Stimulated activated CD8-positive, alpha-beta memory T cell treated with anti-CD3 and anti-CD28 coated beads, Interleukin-15, amount 100 ng/mL, for 24 hours (primary cell): ENCODE data around the gene HPCAL1.
"Not testable (repeated sequence)": the region's sequence is repeated elsewhere in the genome, so short reads cannot be mapped to it uniquely, and the experiment has no call there.

Experiments used
- DNase-seq: peaks from one replicate; pipeline ENCODE4 v3.0.0-alpha.2; 2020; ENCODE audit warnings: low read depth

Gene HPCAL1

DNA sequence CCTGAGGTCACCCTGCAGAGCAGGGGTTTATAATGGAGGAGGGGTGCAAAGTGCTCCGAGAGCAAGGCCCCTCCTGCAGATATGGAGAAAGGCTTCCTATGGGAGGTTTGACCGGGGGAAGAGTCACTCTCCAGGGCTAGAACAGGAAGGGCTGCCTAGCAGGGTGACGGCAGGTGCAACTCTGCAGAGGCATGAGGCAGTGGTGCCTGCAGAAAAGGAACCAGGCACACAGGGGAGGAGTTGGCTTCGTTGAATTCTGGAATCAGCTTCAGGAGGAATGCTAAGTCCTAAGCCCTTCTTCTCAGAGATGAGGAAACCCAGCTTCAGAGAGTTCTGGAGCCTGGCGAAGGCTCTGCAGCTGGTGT, 17.5 kb upstream of the HPCAL1 start:
- DNase-seq: no peak

DNA sequence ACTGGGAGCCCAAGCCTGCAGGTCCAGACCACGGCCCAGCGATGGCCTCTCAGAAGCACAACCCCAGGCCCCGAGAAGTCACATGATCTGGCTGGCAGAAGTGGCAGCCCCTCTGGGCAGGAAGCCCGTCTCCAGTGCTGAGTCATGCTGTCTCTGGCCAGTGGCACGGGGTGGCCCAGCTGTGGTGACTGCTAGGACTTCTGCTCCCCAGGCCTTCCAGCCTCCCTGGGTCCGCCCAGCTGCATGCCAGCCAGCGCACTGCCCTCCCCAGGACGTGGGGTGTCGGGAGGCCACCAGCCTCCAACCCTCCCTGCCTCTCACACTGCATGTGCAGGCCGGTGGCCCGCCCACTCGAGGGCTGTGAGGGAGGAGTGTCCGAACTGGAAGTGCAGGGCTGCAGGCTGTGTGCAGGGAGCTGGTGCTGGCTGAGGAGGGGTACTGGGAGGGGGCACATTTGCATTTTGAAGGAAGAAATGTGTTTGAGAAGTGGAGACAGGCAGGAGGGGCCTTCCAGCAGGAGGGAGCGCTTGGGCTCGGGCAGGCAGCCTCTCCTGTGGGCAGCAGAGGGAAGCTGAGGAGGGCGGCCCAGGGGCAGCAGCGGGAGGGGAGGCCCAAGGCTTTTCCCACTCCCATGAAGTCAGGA, 17.0 kb upstream of the HPCAL1 start:
- no peak for DNase-seq

DNA sequence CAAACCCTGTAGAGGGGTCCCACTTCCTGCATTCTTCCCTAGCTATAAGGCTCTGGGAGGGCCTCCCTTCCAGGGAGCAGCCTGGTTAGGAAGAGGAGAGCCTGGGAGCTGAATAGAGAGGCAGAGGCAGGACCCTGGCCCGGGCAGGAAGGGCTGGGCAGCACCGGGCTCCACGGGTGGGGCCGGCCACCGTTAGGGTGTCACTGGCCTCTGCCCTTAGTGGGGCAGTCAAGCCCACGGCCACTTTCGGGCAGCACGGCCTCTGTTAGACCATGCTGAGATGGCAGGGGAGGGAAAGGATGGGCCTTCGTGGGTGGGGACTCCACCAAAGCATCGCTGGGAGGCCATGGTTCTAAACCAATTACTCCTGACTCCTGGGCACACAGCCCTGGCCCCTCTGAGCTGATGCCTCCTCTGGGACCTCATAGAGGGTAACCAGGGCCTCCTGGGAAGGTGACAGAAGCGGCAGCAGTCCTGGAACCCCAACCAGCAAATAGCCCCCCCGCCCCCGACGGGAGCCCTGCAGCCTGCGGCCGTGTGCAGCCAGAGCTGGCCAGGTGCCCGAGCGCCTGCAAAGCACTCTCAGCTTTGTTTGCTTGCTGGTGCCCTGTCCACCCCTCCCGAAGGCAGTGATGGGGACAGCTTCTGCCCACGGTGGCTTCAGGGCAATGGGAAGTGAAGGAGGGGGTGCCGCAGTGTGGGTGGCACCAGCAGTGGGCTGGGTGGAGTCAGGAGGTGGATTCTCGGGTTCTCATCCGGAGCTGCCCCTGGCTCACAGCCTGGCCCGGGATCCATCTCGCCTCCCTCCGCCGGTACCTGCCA, 16.3 kb upstream of the HPCAL1 start:
- DNase-seq: no peak

DNA sequence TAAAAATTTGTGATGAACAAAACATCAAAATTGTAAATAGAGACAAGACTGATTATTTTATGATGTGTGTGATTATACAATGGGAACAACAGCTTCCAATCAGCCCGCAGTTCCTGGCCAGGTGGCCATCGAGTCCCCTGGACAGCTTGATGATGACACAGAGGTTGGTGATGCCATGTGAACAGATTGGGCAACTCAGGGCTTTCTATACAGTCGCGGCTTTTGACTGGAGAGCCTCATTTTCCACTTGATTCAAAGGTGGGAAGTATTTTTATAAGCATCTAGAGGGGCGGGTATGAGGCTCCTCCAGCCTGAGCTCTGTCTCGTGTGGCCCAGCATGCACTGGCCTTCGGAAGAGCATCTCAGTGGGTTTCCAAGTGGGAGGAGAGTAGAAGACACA, 14.9 kb upstream of the HPCAL1 start:
- DNase-seq: no peak

DNA sequence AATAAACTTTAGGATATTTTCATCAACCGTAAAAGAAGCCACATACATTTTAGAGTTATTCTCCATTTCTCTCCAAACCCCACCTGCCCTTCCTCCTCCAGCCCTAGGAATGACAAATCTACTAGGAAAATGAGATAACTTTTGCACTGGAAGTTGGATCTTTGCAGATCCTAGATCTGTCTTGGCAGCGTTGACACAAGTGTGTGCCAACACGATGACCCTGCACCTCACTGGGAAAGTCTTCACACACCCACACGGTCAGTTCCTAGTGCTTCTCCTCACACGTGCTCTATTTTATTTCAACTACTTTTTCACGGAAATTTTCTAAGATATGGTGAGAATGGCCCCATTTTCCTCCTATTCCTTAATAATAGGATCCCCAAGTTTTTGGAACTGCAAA, 14.1 kb upstream of the HPCAL1 start:
- no peak for DNase-seq

DNA sequence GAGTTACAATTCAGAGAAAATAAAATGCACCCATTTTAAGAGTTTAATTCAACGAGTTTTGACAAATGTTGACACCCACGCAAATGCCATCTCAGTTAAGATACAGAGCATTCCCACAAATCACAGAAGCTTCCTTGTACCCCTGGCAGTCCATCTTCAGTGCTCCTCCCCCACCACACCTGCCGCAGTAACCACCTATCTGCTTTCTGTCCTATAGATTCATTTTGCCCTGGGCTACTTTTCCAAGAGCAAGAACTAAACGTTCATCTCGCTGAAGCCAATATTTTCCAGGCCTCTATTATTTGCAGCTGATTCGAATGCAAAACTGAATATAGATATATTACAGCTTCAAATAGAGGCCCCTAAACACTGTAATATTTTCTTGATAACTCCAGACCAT, 13.4 kb upstream of the HPCAL1 start:
- no peak for DNase-seq

DNA sequence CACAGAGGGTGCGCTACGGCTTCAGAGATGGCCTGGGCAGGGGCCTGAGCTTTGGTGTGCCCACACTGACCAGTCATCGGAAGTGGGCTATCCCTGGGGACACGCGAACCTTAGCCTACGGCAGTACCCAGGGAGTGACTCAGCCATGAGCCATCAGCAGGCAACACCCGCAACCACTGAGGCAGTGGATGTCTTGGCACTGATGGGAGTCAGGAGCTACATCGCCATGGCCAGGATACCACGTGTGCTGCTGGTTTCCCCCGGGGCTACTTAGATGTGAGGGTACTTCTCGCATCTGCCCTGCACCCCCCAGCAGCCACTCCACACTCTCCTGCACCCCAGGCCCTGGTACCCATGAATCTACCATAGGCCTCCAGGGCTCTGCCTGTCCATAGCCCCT, 12.8 kb upstream of the HPCAL1 start:
- DNase-seq: no peak

DNA sequence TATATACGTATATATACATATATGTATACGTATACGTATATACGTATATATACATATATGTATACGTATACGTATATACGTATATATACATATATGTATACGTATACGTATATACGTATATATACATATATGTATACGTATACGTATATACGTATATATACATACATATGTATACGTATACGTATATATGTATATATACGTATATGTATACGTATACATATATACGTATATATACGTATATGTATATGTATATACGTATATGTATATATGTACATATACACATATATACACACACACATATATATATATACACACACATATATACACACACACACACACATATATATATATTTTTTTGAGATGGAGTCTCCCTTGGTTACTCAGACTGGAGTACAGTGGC, 11.3 kb upstream of the HPCAL1 start:
- not testable (repeated sequence) for DNase-seq

DNA sequence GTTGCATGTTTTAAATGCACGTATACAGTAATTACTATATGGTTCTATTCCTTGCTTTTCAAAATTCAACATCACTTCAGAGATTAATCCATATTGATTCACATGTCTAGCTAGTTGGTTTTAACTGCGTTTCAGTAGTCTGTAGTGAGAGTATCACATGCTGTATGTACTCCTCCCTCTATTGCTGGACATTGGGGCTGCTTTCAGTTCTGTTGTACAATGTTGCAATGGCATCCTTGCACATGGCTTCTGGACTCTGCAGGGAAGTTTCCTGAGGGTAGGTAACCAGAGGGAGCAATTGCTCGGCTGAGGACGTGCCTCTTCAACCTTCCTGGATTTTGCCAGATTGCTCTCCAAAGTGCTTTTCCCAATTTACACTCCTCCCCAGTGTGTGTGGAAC, 10.7 kb upstream of the HPCAL1 start:
- no peak for DNase-seq

DNA sequence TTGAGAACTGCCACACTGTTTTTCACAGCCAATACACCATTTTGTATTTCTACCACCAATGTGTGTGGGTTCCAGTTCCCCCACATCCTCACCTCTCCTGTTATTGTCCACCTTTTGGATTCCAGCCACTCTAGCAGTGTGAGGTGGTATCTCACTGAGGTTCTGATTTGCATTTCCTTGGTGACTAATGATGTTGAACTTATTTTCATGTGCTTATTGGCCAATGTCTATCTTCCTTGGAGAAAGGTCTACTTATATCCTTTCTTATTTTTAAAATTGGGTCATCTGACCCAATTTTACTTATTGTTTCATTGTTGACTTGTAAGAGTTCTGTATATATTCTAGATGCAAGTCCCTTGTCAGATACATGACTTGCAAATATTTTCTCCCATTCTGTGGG, 9.1 kb upstream of the HPCAL1 start:
- no peak for DNase-seq

DNA sequence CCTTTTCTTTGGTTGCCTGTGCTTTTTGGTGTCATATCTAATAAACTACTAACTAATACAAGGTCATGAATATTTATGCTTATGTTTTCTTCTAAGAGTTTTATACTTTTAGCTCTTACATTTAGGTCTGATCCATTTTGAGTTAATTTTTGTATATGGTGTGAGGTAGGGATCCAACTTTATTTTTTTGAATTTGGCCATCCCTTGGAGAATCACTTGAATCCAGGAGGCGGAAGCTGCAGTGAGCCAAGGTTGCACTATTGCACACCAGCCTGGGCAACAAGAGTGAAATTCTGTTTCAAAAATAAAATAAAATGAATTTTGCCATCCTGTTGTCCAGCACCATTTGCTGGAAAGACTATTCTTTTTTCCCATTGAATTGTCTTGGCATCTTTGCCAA, 8.6 kb upstream of the HPCAL1 start:
- DNase-seq: no peak

DNA sequence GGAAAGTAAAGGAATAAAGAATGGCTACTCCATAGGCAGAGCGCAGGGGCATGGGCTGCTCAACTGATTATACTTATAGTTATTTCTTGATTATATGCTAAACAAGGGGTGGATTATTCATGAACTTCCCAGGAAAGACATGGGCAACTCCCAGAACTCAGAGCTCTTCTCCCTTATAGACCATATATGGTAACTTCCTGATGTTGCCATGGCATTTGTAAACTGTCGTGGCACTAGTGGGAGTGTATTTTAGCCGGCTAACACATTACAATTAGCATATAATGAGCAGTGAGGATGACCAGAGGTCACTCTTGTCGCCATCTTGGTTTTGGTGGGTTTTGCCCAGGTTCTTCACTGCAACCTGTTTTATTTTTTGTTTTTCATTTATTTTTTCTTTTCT, 7.1 kb upstream of the HPCAL1 start:
- DNase-seq: not testable (repeated sequence)

DNA sequence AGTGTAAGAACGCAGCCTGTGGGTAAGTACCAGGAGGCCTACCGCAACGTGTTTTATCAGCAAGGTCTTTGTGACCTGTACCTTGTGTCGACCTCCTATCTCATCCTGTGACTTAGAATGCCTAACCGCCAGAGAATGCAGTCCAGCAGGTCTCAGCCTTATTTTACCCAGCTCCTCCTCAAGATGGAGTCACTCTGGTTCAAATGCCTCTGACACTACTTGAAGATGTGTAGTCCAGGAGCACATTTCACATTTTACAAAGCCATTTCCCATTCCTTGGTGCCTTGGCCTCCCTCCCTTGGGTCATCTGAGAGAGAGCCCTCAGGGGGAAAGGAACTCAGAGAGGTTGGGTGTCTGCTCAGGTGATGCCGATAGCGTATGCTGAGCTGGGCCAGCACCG, 6.6 kb upstream of the HPCAL1 start:
- DNase-seq: no peak

DNA sequence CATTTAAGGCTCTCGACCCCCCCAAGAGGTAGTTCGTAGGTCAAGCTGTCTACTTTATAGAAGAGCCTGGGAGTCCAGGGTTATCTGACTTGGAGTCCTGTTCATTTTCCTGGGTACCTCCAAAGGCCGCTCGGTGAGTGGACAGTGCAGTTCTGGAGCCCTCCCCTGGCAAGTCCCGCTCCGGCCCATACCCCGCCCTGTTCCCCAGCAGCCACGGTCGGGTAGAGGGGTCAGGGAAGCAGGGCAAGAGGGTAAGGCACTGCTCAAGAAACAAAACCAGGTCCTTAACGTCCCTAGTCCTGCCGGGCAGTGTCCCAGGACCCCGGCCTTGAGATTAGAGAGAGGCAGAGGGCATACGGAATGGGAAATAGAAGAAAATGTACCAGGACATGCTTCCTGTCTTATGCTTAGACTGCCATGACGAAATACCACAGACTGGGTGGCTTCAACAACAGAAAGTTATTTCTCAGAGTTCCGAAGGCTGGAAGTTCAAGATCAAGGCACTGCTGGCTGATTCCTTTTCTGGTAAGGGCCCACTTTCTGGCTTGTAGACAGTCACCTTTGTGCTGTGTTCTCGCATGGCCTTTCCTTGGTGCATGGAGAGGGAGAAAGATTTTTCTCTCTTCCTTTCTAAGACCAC, 5.4 kb upstream of the HPCAL1 start:
- DNase-seq: no peak

DNA sequence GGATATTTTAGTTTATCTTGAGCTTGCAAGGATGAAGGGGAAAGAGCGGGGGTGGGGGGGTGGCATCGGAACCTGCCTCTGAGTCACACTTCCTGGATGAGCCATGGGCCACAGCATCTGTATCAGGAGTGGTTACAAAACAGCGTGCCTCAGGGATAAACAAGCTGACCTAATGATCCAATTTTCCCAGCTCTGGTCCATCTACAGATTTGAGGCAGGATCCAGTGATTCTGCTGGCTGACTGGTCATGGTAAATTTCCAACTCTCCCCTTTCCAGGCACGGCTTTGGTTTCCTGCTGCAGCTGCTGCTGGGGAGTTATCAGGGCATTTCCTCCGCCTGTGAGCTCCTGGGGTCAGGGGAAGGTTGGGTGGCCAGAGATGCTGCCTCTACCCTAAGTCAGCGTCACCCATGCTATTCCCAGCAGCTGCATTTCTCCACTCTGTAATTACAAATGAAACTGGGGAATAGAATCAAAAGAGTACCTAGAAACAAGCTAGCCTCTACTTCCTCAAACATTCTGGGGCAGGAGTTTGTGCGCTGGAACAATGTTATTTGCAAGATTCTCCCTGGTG, 4.7 kb upstream of the HPCAL1 start:
- DNase-seq: no peak

DNA sequence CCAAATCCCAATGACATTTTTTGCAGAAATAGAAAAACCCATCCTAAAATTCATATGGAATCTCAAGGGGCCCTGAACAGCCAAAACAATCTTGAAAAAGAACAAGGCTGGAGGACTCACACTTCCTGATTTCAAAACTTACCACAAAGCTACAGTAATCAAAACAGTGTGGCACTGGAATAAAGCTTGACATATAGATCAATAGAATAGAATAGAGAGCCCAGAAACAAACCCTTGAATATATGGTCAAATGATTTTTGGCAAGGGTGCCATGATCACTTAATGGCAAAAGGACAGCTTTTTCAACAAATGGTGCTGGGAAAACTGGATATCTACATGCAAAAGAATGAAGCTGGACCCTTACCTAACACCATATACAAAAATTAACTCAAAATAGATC, 3.9 kb upstream of the HPCAL1 start:
- not testable (repeated sequence) for DNase-seq

DNA sequence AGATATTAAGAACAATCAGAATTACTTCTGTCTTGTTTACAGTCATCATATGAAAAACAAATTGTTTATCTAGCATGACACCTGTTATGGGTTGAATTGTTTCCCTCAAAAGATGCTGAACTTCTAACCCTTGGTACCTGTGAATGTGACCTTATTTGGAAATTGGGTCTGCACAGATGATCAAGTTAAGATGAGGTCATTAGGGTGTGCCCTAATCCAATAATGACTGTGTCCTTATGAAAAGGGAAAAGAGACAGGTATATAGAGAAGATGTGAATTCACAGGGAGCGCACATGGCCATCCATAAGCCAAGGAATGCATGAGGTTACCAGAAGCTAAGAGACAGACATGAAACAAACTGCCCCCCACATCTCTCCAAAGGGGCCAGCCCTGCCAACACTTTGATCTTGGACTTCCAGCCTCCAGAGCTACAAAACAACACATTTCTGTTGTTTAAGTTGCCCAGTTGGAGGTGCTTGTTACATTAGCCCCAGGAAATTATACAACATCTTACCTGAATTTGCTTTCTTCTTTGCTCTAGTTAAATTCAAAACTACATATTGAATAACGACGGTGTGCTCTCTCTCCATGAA, 2.3 kb upstream of the HPCAL1 start:
- DNase-seq: no peak

DNA sequence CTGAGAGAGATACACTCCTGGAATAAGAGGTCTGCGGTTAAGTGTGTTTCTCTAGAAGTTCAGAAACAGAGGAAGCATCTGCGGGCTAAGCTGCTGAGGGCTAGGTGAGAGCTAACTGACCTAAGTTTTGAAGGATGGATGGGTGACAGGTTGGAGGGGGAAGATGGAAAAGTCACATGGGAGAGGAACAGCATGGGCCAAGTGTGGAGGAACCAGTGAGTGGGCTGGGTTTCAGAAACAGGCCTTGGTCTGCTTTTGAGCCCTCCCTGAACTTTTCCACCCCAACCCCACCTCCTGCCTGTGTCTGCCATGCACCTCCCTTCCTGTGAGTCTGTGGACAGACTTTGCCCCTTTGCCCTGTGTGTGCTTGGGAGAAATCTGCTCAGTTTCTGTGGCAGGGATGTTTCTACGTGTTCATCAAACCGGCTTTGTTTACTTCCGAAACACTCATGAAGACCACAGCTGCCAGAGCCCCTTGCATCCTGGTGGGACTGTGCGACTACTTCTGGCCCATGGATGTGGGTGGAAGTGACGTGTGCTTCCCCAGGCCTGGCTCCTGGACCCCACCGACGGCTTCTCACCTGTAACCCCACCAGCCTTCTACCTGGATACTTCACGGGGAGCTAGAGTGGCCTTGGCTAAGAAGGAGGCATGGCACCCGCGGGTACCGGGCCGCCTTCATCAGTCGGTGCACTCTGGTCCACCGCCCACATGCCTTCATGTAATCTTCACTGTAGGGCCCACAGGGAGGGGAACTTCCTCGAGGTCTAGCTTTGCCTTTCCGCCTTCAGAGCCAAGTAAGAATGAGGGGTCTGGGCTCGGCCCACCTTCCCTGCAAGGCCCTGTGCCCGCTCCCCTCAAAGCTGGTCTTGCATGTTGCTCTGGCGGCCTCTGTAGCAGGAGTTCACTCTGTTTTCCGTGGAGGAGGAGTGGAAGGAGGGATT, 1.4 kb upstream of the HPCAL1 start:
- DNase-seq: no peak

DNA sequence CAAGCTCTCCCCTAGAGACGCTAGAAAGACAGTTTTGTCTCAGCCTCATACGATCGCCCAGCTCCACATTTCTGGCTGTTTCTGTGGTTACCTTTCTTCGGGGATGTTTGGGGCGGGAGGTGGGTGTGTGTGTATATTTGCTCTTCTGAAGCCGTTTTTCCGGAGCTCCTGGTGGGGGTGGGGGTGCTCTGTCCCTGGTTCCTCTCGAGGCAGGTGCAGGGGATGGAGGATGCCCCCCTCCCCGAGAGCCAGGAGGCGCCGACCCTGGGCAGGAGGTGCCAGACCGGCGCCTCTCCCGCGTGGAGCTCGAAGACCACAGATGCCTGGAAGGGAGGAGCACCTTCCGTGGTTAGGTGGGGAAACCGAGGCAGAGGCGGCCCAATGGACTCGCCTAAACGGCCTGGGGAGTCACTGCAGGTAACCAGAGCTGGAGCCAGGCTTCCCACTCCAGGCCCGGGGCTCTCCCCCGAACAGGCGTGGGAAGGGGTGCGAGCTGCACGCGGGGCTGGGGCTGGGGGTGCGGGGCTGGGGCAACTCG, 694 bp upstream of the HPCAL1 start:
- DNase-seq: no peak

DNA sequence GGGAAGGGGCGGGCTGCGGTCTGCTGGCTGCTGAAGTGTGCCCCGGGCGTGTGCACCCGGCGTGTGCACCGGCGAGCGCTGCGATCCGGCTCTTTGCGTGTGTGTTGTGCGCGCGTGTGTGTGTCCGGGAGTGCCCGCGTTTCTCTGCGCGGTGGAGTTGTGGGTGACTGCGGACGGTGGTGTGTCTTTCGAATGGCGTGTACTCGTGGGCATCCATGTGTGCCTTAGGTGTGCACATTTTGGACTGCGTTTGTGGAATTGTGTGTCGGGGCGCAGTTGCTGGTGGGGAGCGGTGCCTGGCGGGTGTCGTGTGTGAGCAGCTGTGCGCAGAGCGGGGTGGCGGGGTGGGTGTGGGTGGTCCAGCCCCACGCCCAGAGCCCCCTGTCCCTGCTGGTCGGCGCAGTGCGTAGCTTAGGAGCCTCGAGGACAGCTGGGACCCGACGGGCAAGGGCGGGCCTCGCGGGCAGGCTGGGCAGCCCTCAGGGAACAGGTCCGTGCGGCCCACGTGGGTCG, 533 bp downstream of the HPCAL1 start:
- no peak for DNase-seq
